ENCODE data around the gene PRMT3.
"Not testable (repeated sequence)": the region's sequence is repeated elsewhere in the genome, so short reads cannot be mapped to it uniquely, and the experiment has no call there.

Gene PRMT3

DNA sequence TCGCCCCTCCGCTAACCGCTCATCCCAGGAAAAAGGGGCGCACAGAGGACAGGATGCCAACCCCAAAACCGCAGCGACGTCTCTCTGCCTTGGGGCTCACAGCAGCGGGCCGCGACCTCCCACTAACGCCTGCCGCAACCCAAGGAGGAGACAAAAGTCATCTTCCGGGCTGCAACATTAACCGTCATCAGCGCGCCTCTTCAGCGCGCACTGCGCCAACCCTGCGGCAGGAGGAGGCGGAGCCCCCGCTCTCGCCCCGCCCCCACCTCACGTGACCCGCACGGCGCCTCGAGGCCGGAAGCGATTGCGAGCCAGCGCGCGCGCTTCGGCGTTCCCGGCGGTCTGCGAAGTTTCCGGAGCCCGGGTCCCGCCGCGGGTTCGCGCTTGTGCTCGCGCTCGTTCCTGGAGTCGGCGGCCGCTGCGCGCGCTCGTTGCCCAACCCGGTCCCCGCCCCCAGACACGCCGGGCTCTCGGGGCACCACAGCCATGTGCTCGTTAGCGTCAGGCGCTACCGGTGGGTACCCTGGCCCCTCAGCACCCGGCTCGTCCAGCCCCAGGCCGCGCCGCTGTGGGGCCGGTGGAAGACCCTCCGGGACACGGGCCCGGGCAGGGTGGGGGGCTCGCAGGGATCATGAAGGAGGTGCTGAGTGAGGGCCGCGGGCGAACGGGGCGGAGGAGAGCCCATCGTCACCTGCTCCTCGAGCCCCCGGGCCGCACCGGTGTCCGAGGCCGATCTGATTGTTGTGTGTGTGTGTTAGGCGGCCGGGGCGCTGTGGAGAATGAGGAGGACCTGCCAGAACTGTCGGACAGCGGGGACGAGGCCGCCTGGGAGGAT, at the start of gene PRMT3:
Gene PRMT3, plus strand, starts transcription at position 456 of the 835 bp plus-strand sequence. Its CDS starts 31 bp downstream, at position 487.
- DNase-seq, result peak; percentile 86

DNA sequence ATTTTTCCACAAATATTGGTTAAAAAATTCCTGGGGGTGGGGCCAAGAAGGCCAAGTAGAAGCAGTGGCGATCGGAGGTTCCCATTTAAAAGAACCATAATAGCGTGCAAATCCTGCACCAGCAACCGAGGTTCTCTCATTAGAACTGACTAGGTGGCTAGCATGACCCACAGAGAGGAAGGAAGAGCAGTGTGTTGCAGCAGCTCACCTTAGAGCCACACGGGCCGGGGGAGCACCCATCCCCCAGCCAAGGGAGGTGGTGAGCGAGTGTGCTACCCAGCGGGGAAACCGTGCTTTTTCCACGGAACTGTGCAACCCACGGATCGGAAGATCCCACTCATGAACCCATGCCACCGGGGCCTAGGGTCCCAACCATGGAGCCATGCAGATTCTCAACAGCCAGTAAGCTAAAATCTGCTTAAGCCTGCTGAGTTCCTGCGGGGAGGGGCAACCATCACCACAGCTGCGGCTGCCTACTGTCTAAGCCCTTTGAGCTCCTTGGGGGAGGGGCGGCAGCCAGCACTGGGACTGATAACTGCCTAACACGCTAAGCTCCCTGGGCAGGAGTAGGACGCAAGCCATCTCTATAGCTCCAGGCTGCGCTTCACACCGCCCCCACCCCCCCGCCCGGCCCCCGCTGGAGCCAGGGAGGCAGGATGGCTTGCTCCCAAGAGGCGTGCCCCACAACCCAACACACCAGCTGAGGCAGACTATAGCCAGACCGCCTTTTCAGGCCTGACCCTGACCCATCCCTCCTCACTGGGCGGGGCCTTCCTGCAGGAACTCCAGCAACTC, 45.0 kb upstream of the PRMT3 start:
- no peak for DNase-seq

DNA sequence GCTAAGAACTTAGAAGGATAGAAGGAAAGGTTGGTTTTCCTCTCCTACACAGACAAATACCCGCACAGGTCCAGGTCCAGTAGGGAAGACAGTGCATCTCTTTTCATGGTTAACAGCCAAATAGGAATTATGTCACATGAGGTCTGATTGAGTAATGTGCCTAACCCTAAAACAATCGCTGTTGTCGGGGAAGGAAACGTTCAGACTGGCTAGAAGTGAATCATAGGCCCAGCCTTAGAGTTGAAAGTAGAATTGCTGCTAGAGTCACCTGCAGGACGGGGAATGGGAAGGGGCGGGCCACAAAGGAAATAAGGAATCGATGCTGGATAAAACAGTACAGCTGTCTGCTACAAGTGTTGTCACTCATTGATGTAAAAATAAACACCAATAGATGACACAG, 36.4 kb upstream of the PRMT3 start:
- no peak for DNase-seq

DNA sequence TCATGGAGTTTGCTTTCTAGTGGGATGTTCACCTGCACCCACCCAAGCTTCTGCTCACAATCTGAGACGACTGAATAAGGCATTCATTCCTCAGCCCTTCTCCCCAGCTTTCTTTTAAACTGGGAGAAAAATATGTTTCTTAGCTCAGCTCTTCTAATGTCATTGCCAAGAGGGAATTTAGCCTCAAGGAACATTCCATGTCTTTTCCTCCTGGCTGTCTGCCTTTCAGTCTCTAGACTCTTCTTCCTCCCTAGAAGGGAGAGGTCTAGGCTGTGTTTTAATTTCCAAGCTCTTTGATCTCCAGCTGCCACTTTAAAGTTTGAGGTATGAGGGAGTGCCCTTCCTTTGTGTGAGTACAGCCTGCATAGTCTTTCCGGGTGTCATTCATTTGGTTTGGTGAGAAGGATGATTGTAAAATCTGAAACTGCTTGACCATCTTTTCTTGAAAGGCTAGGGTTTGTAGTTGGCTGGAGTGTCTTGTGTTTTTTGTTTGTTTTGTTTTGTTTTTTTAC, 35.7 kb upstream of the PRMT3 start:
- no peak for DNase-seq

DNA sequence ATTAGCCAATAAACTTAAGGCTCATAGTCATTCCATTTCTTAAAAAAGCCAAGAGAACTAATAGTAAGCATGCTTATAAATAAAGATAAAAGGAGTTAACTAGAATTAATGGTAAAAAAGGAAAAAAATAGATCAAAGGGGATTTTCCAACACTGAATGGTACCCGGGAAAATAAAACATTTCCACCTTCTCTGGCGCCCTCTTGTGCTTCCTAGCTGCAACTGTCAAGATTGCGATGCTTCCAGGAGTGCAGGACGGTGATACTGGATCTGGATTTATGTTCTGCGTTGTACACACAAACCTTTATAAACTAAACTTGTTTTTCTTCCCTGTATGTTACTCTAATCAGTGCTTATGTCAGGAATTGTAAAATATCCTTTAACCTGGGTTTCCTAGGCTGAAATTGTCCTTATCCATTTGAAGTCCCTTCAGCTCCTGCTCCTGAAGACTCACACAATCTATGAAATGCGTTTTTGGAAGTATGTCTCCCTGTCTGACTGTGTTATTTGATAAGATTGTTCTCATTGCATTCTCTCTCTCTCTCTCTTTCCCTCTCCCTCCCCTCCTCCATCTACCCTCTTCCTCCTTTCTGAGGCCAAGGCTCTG, 33.6 kb upstream of the PRMT3 start:
- peak; percentile 61 for DNase-seq

DNA sequence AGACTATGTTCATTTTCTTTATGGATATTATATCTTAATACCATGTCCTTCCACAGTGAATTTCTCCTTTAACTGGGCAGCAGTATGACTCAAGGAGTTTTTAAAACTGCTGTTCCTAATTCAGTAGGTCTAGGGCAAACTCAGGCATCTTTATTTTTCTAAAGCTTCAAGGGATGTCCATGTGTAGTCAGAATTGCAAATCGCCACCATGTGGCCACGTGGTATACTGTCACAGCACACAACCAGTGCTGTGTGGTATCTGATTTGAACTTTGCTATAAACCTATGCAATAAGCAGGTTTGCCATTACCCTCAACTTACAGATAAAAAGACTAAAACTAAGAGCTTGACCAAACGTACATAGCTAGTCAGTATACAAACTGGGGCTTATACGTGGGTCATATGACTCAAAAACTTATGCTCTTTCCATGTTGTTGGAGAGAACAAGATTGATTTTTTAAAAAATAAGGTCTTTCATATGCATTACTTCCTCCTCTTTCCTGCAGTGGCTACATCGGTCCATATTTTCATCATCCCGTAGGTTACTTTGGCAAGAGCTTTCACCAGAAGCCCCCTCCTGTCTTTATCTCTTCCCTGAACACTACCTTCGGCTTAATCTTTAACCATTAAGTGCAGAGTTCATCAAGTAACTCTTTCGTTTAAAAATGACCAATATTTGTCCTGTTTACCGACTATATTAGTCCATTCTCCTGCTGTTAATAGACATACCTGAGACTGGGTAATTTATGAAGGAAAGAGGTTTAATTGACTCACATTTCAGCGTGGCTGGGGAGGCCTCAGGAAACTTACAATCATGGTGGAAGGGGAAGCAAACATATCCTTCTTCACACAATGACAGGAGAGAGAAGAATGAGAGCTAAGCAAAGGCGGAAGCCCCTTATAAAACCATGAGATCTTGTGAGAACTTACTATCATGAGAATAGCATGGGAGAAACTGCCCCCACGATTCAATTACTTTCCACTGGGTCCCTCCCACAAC, 32.0 kb upstream of the PRMT3 start:
- DNase-seq, result peak; percentile 31

DNA sequence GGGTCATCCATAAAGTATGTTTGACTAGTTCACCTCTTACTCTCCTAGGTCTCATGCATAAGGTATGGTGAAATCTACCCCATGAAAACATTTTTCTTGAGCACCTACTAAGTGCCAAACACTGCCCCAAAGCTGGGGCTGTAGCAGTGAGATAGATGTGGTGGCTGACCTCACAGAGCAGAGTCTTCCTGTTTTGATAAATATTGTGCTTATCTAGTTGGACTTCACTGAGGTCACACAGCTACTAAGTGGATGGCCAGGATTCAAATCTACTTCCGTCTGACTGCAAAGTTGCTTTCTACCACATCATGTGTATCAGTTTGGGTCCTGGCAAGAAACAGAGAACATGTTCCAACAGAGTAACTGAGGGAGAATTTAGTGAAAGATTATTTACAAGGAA, 30.4 kb upstream of the PRMT3 start:
- no peak for DNase-seq

DNA sequence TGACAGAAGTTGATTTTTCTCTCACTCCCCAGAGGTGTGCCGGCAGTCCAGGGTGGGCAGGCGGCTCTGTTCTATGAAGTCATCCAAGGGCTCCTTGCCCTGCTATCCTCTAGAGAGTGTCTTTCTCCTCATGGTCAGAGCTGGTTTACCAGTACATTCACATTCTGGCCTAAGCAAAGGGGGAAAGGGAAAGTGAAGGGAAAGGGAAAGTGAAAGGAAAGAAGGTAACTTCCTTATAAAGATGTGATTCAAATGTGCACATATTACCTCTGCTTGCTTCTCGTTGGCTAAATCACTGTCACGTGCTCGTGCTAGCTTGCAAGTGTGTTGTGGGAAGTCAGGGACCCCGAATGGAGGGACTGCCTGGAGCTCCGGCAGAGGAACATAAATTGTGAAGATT, 26.9 kb upstream of the PRMT3 start:
- DNase-seq, result no peak

DNA sequence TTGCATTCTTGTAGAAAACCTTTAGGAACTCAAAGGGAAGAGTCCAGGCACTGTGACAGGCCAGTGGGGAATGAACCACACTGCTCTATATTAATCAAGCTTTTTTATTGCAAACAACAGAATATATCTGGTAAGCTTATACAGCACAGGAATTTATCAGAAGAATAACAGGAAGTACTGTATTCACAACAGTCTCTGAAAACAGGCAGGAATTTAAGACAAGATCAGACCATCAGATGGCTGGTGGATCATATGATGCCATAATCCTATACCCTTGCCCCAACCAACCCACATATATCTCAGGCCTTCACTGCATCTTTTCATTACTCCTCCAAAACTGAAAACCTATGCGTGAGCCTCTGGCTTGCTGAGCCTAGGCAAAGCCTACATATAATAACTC, 25.0 kb upstream of the PRMT3 start:
- no peak for DNase-seq

DNA sequence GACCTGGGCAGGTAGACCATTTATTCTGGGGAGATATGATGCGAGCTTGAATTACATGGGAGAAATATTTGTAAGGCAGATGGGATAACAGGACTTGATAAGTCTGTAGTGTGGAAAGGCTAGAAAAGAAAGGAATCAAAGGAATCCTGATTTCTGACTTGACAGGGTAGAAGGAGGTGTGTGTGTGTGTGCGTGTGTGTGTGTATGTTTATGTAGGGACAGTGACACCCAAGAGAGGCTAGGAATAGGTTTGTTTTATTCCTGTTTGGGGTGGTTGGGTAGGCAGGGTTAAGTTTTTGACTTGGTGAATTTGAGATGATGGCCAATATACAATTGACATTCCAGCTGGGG, 24.4 kb upstream of the PRMT3 start:
- no peak for DNase-seq

DNA sequence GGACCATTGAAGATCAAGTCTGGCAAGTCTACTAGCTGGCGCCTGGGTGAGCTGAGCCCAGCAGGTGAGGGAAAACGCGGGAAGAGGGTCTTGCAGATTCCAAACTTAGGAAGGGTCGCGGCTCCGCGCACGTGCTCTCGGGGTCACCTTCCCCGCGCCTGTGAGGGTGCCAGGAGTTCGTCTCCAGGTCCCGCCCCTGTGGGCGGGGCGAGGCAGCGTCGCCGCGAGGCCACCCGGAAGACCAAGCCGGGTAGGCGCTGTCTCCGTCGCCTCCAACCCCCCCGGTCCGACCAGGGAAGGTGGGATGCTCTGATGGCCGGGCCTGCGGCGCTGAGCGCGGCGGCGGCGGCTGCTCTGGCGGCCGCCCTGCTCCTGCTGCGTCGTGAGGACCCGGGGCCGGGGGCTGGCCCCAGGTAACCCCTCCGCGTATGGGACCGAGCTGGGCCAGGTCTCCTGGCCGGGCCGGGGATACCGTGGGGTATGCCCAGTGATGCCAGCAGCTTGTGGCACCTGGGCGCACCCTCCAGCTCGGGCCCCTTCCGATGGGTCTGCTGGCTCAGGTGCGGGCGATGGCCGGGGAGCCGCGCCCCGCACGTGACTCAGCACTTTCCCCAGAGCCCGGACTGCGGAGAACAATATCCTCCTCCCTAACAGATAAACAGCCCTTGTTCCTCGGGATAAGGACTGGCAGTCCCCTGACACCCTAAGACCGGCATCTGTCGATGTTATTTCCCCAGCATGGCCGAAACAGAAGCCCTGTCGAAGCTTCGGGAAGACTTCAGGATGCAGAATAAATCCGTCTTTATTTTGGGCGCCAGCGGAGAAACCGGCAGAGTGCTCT, 23.8 kb upstream of the PRMT3 start, which contains the start of gene HTATIP2:
Gene HTATIP2, plus strand, starts transcription at position 215 of the 841 bp plus-strand sequence. Its CDS starts 524 bp downstream, at position 739.
- DNase-seq, result no peak

DNA sequence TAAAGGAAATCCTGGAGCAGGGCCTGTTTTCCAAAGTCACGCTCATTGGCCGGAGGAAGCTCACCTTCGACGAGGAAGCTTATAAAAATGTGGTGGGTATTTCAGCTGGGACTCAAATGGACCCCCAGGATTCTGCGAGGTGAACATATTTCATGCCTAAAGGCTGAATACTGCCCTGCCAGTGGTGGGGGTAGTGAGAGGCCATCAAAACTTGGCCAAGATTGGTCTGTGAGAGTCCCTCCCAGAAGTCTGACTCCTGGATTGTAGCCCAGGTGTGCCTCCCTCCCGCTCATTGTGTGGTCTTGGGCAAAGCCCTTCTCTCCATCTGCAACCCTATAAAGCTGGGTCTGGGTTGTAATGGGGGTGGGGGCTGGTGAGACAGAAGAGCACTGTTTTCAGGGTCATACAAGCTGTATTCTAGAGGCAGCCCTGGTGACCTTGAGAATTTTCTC, 23.1 kb upstream of the PRMT3 start:
- no peak for DNase-seq

DNA sequence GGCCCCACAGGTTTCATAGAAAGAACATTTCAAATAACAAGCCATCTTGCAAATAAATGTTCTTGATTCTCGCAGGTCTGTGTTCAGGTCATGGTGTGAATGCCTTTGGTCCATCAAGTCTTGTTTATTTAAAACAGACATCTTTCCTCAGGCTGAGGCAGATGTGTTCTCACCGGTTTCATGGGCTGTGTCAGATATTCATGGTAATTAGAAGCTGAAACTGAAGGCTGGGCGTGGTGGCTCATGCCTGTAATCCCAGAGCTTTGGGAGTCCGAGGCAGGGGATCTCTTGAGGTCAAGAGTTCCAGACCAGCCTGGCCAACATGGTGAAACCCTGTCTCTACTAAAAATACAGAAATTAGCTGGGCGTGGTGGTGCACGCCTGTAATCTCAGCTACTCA, 22.1 kb upstream of the PRMT3 start:
- DNase-seq, result not testable (repeated sequence)

DNA sequence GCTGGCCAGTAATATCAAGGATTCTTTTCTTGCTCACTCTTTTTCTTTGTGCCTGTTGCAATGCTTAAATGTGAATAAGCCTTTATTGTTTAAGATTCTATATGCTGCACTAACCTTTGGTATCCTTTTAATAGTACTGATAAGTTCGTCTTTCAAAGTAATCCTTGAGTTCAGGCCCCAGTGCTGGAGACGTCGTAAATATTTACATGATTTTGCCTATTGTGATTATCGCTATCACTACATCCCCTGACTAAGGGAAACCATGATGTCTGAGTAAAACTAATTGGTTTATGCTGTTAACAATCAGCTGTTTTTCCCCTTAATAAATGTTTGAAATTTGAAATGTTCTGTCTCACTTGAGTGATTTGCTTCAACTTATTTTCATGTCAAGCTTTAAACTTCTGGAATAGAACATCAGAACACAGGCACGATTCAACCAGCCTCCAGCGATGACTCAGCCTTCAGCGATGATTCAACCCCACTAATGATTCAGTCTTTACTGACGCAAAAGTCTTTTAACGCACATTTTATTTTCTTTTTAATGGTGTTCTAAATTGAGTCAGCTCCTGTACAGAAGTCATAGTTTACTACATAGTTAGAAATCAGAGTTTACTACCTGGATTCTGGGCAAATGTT, 20.1 kb upstream of the PRMT3 start:
- no peak for DNase-seq

DNA sequence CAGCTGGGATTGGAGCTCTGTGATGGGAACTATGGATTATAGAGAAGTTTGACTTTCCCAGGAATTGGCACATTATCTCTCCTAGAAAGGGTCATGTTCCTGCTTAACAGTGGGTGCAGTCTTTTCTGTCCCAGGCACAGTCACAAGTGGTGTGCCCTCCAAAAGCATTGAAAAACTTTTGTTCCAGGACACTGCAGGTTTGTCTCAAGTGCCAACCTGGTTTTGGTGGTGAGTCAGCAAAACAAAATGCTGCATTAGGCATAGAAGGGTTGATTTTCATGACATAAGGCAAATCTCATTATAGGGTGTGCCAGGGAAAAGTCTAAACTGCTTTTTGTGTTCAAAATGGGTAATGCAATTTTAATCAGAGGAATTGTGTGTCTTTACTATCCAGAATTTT, 19.1 kb upstream of the PRMT3 start:
- no peak for DNase-seq

DNA sequence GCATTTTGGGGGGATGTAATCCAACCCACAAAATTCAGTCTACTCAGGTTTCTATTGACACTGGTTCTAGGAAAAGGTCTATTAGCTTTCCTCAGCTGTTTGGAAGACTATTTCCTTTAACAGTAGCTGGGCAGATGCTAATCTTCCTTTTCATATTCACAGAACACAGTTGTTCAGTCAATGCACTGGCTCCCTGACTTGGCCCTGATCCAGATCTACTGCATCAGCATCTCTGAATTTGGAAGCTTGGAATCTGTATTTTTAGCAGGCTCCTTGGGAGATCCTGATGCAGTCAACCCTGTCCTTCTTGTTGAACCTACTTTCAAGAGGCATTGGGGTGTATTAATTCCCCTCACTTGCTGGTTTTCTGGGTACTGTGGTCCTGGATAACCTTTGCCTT, 17.7 kb upstream of the PRMT3 start:
- no peak for DNase-seq

DNA sequence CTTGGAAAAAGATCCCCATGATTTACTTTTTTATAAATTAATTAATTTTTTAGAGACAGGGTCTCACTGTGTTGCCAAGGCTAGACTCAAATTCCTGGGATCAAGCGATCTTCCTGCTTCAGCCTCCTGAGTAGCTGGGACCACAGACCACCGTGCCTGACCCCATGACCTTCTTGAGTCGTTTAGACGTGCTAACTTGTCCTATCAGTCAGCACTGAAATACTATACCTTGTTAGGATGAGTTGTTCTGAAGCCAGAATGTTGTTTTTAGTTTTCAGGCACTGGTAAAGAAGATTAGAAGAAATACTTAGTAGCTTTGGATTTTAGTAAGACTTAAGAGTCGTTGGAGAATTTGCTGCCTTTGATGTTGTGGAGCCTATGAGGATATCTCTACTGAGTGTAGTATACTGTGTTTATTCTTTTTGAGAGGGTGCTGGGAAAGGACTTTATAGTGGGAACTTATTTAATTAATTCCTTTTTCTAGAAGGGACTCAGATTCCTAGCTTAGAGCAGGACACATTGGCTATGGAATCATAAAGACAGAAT, 15.4 kb upstream of the PRMT3 start:
- DNase-seq, result no peak

DNA sequence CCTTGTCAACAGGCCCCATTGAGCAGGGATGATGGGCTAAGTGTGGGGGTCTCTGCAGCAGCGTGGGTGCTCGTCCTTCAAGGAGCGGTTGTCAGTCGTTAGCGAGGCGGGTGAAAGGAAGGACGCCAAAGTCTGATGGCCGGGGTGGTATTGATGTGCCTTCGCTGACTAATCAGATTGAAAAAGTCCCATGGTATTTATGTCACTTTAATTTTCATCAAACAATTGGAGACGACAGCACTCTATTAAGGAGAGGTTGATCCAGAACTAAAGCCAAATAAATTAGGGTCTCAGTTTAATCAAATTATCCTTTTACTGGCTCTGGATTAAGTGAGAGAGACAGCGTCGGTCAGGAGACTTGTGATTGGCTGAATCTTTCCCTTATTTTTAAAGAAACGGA, 14.4 kb upstream of the PRMT3 start:
- DNase-seq, result no peak

DNA sequence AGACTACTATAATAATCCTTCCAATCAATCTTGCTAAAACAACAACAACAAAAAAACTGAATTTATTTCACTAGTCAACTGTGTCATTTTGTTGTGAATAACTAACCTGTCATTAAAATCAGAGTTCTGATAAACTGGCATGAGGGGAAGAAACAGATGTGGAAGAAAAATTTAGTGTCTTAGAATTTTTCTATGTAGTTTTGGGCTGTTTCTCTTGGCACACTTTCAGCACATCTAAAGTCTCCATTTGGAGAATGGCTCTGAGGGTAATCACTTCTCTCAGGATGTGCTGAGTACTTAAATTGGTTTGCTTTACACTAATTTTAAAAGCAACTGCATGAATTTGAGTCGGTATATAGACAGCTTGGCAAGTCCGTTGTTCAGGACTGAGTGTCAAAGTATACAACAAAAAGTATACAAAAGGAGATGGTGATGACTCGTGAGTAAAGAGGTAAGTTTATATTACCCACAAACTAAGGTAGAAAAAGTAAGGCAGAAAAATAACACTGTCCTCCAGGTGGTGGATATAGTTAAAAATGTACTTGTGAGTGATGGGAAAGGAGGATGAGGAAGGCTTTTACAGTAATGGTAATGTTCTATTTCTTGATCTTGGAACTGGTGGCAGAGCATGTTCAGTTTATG, 13.8 kb upstream of the PRMT3 start:
- DNase-seq, result no peak

All from NCI-H1694 treated with DMSO at 0.1 percent for 48 hours (cell line).